GM12864 (cell line): ENCODE data around the gene TSPEAR.

Experiments used
- DNase-seq: peaks from one replicate; pipeline ENCODE4 v3.0.0-alpha.2; 2011; ENCODE audit warnings: low read depth
- H3K4me3 ChIP-seq: 2 replicates; pipeline ENCODE4 v1.5.1; 2011; ENCODE audit warnings: mild to moderate bottlenecking, low read depth, low read length, control low read depth
- TF ChIP-seq, protein P1 (sequence below): IDR thresholded peaks from 2 replicates; pipeline ENCODE4 v1.5.1; 2011; ENCODE audit warnings: low read depth, mild to moderate bottlenecking, moderate library complexity, low read length, control low read depth, inconsistent platforms; ENCODE audit errors: missing control alignments

The TSPEAR gene

DNA sequence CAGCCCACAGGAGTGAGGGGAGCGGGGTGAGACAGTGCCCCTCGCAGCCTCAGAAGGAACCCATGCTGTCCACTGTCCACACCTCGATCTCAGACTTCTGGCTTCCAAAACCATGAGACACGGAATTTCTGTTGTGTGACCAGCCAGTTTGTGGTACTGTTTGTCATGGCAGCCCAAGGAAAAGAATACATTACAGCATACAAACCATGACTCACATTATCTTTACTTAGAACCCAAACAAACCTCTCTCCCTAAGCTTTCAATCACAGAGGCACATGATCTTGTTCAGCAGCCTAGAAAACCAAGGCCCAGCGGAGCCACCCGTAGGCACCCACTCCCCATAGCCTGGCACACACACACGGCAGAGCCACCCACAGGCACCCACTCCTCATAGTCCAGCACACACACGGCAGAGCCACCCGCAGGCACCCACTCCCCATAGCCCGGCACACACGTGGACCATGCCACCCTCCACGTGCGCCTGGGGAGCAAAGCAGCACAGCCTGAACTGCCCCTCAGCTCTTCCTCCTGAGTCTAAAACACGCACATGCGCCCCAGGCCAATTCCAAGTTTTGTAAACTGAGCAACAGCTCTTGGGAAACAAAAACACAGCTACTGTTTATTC, 138.3 kb downstream of the TSPEAR start:
- no peak for DNase-seq
- TF ChIP-seq, protein P1, sequence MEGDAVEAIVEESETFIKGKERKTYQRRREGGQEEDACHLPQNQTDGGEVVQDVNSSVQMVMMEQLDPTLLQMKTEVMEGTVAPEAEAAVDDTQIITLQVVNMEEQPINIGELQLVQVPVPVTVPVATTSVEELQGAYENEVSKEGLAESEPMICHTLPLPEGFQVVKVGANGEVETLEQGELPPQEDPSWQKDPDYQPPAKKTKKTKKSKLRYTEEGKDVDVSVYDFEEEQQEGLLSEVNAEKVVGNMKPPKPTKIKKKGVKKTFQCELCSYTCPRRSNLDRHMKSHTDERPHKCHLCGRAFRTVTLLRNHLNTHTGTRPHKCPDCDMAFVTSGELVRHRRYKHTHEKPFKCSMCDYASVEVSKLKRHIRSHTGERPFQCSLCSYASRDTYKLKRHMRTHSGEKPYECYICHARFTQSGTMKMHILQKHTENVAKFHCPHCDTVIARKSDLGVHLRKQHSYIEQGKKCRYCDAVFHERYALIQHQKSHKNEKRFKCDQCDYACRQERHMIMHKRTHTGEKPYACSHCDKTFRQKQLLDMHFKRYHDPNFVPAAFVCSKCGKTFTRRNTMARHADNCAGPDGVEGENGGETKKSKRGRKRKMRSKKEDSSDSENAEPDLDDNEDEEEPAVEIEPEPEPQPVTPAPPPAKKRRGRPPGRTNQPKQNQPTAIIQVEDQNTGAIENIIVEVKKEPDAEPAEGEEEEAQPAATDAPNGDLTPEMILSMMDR, result no peak
- H3K4me3 ChIP-seq, result no peak overlapping the region

DNA sequence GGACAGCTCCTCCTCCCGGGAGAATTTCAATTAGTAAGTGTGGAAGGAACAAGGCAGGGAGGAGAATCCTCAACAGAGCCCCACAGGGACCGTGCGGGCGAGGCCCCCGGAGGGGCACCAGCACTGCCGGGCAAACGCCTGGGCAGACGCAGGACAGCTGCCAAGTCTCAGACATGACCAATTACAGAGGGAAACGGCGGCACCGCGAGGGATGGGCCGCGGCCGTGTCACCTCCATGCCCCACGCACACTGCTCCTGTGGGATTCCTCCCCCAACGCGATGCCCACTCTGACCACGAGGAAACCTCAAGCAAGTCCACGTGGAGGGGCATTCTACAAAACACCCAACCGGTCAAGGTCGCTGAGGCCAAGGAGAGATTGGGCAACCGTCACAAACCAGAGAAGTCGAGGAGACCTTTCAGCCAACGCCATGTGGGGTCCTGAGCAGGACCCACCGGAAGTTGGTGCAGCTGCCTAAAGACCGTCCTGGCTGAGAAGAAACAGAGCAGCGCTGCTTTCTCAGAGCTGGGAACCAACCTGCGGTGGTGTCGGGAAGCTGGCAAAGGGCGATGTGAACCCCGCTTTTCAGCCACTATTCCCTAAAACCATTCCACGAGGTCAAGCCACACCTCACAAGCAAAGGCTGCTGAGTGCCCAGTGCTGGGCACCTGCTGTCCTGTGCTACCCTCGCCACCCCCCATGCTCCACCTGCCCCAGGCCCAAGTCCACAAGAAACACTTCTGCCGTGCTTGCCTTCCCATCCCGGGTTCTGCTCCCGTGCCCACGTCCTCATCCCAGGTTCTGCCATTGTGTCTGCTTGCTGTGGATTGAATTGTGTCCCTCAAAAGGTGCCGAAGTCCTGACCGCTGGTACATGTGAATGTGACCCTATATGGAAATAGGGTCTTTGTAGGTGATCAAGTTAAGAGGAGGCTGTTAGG, 139.3 kb downstream of the TSPEAR start:
- TF ChIP-seq, protein P1, result no peak
- no peak for DNase-seq
- no peak overlapping the region for H3K4me3 ChIP-seq

DNA sequence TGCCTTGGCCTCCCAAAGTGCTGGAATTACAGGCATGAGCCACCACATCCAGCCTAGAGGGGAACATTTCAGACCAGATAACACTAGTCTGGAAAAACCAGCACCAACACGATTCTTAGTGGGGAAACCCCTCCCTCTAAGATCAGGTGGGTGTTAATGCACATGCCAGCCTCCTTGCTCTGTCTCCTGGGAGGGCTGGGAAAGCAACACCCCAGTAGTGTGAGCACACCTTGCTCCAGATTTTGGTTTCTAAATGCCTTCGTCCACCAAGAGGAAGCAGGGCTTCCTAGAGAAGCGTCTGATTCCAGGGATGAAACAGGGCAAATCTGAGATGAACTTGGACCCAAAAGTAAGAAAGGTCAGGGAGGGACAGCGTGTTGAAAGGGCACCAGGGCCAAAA, 140.1 kb downstream of the TSPEAR start:
- no peak overlapping the region for H3K4me3 ChIP-seq
- no peak for DNase-seq
- TF ChIP-seq, protein P1, result no peak

- no peak for DNase-seq
These were observed 141.4 kb downstream of the TSPEAR start for GRCh38 chr21:44569861-44570517.

GRCh38 chr21:44568667-44569556, 142.5 kb downstream of the TSPEAR start:
- TF ChIP-seq, protein P1, result no peak
- DNase-seq, result no peak
- no peak overlapping the region for H3K4me3 ChIP-seq

More at GRCh38 chr21:44569861-44570517, 141.4 kb downstream of the TSPEAR start:
- TF ChIP-seq, protein P1, result no peak
- H3K4me3 ChIP-seq, result no peak overlapping the region

DNA sequence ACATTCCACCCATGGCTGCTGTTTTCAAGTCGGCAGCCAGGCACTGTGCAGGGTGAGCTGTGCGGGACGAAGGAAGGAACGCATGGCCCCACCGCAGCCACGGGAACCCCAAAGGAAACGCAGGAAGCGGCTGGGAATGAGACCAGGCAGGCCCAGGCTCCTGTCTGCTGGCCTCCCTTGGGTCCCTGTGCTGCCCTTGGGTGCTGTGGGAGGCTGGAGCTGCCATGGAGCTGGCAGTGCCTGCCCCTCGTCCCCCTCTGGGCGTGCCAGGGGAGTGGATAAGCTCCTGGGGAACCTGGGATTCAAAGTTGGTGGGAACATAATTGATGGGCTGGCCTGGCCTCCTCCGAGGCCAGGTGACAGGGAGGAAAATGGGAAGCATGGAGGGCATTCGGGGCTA, 143.1 kb downstream of the TSPEAR start:
- no peak for DNase-seq
- no peak overlapping the region for H3K4me3 ChIP-seq
- TF ChIP-seq, protein P1, result no peak
